Activated CD4-positive, alpha-beta T cell treated with anti-CD3 and anti-CD28 coated beads, Interleukin-2, amount 50 U/mL, for 1 hour (primary cell): ENCODE measurements around the gene LRRC27.
A peak's percentile ranks its signal among the peaks of the same experiment; 100 is the strongest.
"Not testable (repeated sequence)": the region's sequence is repeated elsewhere in the genome, so short reads cannot be mapped to it uniquely, and the experiment has no call there.

Experiments used
- DNase-seq: peaks from one replicate; pipeline ENCODE4 v3.0.0-alpha.2; 2020

Gene LRRC27

DNA sequence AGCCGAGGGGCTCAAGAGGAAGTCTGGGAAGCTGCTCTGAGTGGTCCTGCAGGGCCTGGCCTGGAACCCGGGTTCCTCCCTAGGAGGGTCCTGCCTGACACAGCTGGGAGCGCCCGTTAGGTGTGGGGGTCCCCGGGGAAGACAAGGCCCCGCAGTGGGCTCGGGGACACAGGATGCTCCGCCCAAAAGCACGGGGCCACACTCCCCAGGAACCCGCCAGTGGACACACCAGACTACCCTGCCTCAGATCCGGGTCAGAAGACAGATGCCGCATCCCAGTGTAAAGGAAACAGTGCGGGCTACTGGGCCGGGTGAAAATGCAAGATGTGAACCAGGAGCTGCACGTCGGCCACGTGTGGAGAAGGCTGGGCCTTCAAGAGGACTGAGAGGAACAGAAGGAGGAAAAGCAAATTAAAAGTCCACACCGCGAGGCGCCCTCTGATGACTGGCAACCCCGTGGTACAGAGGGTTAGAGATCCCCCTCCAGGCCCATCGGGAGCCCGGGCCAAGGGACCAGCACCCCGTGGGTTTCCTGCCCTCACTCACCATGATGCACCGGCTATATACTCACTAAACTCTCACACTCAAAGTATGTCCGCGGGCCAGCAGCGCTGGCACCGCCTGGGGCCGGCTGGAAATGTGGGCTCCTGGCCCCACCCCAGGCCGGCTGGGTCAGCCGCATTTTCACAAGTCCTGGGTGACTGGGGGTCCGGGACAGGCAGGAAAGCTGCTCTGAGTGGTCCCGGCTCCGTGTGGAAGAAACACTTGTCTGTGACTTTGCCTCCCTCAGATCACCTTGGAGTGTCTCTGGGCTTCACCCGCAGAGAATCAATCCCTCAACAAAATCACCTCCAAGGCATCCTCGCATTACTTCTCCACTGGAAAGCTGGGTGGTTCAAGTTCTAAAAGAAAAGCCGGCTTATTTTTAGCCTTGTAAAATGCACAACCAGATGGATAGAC is 30.3 kb upstream of the LRRC27 start:
- DNase-seq = no peak

- no peak for DNase-seq
Measured at GRCh38 chr10:132302421-132303310, 29.3 kb upstream of the LRRC27 start.

DNA sequence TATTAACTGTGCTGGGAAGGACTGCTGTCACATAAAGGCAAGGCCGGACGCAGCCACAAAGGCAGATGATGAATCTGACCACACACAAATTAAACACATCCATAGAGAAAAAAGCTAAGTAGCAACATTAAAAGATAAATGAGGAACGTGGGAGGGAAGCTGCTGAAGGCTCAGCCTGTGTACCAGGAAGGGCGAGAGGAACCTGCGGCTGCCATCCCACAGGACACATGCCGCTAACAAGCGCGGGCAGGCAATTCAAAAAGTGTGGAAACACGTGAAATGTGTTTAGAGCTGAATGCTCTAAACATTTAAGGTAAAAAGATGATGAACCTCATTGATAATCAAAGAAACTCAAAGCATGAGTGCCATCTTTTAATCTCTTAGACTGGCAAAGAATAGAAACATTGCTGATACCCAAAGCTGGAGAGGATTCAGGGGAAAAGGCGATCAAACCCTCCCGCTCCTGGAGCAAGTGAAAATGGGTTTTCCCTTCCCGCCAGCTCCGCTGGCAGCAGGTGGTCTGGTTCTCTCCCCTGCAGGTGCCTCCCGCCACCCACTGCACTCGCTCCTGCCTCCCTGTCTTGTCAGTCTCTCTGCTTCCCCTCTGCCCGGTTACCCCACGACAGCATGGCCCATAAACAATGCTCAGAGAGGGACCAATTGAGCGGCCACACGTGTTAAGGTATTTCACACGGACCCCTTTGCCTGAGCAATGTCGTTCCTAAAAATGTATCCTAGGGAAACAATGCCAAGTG is 28.5 kb upstream of the LRRC27 start:
- no peak for DNase-seq

DNA sequence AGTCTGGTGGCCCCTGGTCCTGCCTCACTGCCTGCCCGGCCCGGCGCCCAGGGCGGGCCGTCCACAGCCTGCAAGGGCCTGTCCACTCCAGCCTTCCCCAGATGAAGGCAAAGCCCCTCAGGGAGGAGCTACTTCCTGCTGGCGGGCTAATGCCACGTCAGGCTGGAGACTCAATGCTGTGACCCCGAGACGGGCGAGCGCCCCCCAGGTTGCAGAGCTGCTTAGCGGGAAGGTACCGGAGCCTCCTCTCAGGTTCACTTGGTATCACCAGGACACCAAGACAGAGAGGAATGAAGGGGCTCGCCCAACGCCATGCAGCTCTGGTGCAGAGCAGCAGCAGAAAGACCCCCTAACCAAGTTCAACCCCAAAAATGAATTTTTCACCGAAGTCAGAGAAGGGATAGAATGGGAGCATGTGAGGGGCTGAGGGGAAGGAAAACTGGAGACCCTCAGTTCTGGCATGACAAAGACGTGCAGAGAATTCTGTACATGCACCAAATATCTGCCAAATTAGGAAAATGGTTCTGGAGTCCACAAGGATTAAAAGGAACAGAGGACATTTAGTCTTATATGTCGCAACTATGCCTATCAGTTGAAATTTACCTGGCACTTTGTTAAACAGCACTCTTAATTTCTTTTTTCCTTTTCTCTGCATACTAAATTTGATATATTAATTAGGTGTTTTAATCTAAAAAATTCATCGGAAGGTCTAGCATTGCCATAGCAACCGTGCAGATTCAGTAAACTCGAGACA is 27.1 kb upstream of the LRRC27 start:
- no peak for DNase-seq

GRCh38 chr10:132305654-132306342 is 26.2 kb upstream of the LRRC27 start:
- DNase-seq = no peak

DNA sequence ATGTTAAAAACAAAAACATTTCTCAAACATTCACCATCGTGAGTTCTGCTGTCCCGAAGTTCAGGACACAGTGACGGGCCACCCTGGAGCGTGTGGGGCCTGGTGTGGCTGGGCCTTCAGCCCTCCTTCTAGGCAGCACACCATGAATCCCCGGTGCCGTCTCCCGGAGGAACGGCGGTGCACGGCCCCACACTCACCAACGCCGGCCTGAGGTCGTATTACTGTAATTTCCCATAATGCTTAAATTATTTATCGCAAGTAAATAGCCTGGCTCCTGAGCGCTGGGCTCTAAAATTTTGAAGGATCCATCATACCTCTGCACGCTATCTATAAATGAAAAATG is 25.7 kb upstream of the LRRC27 start:
- DNase-seq = no peak

DNA sequence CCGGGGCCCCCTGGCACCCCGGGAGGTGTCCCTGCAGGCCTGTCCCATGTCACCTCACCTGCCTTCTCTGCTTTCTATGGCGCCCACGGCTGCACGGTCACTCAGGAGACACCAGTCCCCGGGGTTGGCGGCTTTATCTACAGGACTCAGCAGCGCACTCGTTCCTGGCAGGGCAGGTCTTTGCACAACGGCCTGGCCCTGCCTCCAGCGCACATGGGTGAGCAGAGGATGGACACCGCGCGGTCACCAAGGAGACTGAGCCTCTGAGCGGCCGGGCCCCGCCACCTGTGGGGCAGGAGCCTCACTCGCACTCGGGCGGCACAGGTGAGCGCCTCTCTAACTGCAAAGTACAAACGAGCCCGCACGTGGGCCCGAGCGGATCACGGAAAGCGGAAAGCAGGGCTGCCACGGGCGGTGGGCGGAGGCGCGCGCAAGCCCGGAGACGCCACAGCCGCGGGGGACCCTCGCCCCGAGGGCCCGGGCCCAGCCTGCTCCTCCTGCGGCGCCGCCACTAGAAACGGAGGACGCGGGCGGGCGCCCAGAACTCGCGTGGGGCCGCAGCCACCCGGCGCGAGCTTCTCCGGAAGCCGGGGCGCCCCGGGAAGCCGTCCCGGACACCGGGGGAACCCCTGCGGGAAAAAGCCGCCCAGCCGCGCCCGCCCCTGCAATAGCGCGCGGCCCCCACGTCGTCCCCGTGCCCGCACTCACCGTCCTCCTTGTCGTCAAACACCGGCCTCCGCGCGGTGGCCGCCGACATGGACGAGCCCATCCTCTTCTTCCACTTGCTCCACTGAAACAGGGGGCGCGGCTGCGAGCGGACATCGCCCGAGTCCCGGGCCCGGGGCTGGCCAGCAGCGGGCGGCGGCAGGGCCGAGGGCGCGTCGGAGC is 24.9 kb upstream of the LRRC27 start:
- peak; percentile 43 for DNase-seq

- peak; percentile 90 for DNase-seq
Measured at GRCh38 chr10:132307823-132308586, 24.0 kb upstream of the LRRC27 start, which contains the start of gene STK32C. Gene STK32C (minus strand): TSS chr10:132307950. CDS start chr10:132307833, 117 bp downstream.

- DNase-seq = no peak
Measured at GRCh38 chr10:132308587-132309470, 23.2 kb upstream of the LRRC27 start.

- no peak for DNase-seq
Measured at GRCh38 chr10:132309471-132309865, 22.5 kb upstream of the LRRC27 start.

- DNase-seq = no peak
Measured at GRCh38 chr10:132309879-132310591, 22.0 kb upstream of the LRRC27 start.

- DNase-seq = no peak
Measured at GRCh38 chr10:132310701-132311337, 21.2 kb upstream of the LRRC27 start.

DNA sequence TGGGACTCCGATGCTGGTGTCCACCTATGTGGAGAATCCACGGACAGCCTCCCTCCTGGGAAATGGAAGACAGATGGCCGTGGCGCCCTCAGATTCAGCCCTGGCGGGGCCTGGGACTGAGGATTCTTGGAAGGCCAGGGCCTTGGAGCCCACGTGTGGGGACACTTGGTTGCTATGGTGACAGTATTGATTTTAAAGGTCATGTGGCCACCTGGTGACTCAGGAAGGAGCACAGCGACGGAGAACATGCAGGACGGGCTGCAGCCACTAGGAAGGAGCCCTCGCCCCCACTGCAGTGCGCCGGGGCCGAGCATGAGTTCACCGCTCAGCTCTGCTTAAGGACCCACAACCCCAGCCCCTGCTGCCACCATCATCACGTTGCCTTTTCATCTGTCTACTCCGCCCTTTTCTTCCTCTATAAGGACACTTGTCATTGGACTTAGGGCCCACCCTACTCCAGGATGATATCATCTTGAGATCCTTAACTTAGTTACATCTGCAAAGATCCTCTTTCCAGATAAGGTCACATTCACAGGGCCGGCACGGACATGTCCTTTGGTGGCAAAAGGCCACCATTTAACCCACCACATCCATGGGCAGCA is 20.6 kb upstream of the LRRC27 start:
- no peak for DNase-seq

DNA sequence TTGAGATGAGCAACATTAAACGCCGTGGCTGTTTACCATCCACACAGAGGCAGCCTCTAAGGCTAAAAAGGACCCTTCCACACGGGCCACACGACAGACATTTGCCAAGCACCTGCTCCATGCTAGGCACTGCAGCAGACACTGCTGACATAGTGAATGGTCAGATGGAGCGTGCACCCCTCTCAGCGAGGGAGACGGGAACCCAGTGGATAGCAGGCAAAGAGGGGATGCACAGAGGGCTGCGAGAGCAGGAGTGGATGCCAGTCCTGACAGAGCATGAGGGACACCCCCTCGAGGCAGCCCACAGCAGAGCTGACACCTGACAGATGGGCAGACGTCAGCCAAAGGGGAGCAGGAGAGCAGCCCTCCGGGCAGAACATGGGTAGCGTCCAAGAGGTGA is 18.7 kb upstream of the LRRC27 start:
- DNase-seq = no peak

DNA sequence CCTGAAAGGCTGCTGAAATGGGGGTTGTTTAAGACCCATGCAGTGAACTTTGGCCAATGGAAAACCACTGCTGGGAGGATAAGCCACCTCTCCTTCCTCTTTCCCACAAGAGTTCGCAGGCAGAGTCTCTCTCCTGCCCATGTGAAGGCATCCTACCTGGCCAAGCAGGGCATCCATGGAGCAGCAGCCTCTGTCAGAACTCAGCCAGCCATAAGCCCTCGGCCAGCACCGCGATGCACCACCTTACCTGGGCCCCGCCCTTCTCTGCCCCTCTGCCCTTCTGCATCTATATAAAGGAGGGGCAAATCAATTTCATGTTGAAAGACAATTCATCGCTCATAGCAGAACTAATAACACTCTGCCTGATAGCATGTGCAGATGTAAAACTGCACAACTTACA is 18.1 kb upstream of the LRRC27 start:
- no peak for DNase-seq

- no peak for DNase-seq
Measured at GRCh38 chr10:132314336-132314735, 17.7 kb upstream of the LRRC27 start.

- not testable (repeated sequence) for DNase-seq
Measured at GRCh38 chr10:132314881-132315280, 17.1 kb upstream of the LRRC27 start.
